Ovary (tissue), 9 donors: ENCODE results near the gene FBXO42. TPM values are rescaled to one million over a fixed set of nuclear protein-coding genes. Genes with fewer than 3 reads are reported as not detected.

Experiments used
- DNase-seq, 5 donors: peaks; one replicate each; pipeline ENCODE4 v3.0.0-alpha.2; 2019 to 2020
- H3K27ac ChIP-seq, 2 donors: fragments of 200-600 bp; one replicate each; pipeline versions ENCODE4 v1.5.1 to v1.8.0; 2019 to 2022
- H3K27me3 ChIP-seq: fragments of 200-600 bp; one replicate; pipeline ENCODE4 v1.8.0; 2022
- H3K36me3 ChIP-seq: fragments of 200-600 bp; sonication (generic); one replicate; pipeline ENCODE4 v1.5.1; 2019
- H3K4me1 ChIP-seq: one replicate; pipeline ENCODE4 v1.8.1; 2013; ENCODE audit warnings: mild to moderate bottlenecking, moderate library complexity; ENCODE audit not compliant: insufficient read depth
- H3K4me3 ChIP-seq: fragments of 200-600 bp; sonication (generic); one replicate; pipeline ENCODE4 v1.5.1; 2017
- H3K9me3 ChIP-seq, 2 donors: fragments of 200-600 bp in 1 of 2; sonication (generic) in 1 of 2; one replicate each; pipeline versions ENCODE4 v1.5.1 to v1.8.1; 2013 to 2019; ENCODE audit warnings: mild to moderate bottlenecking in 1 of 2, moderate library complexity in 1 of 2
- CTCF ChIP-seq, 3 donors: fragments of 450-650 bp in 2 of 3; fragments of 200-600 bp in 1 of 3; IDR thresholded peaks; one replicate each; pipeline versions ENCODE4 v1.5.1 to v1.8.0; 2016 to 2022; ENCODE audit warnings: antibody characterized with exemption in 3 of 3, mild to moderate bottlenecking in 1 of 3
- EP300 ChIP-seq: sonication (generic); formaldehyde crosslinking; IDR thresholded peaks from one replicate; pipeline ENCODE4 v1.6.1; 2017; ENCODE audit warnings: antibody characterized with exemption
- POLR2A ChIP-seq: fragments of 450-650 bp; IDR thresholded peaks from one replicate; pipeline ENCODE4 v1.6.1; 2017; ENCODE audit warnings: antibody characterized with exemption, mild to moderate bottlenecking, moderate library complexity
- WGBS, 3 donors: extraction: QIAGEN DNeasy Blood & Tissue Kit in 1 of 3; methylation state at CpG; one replicate each; pipeline versions ENCODE4 v1.1.5 to v1.1.7; 2013 to 2017; 5-methylcytosine and 5-hydroxymethylcytosine counted together
- intact Hi-C, 4 donors: fragments of 100-400 bp; cut with DNase I; formaldehyde crosslinking; loops; one replicate each; pipeline versions ENCODE4 v1.11.0 to v1.15.1; 2022 to 2023
- polyA plus RNA-seq, 2 donors: library from polyadenylated mRNA; stranded (reverse); fragments of 200-250 nt in 1 of 2; fragments of 350-450 nt in 1 of 2; fragmentation: Illumina TruSeq in 1 of 2; extraction: RNeasy Lipid Tissue Mini Kit (QIAGEN cat#74804) in 1 of 2; gene quantifications; one replicate each; pipeline ENCODE4 v1.2.3, GENCODE V29; 2013 to 2014
- total RNA-seq, 7 donors: library from RNA; depleted of rRNA in 2 of 7; stranded (reverse); fragments of >200 nt in 2 of 7; fragmentation: NEBNext Ultra II Directional in 3 of 7; extraction: Animal tissue kit (Norgen Biotek cat#: 25700) in 3 of 7; gene quantifications; one replicate each; pipeline versions ENCODE4 v1.1.0 to v1.2.4, GENCODE V29; 2016 to 2023
- donor health status: DM: no; HTN: no; CAD: no; lungs with moderate emphysema.
- donor health status: DM: no; HTN: no; CAD: no.
- donor health status: Bipolar disorder and iron deficiency.
- donor health status: DM: yes; HTN: yes; CAD: no.
- donor health status: DM: no; HTN: no; CAD: no.
- donor health status: DM: yes; HTN: yes; CAD: no.

FBXO42 gene
- total and polyA plus RNA-seq, 9 donors, result 16.0 to 35.3 (median 21.9) TPM

GRCh38 chr1:16324456-16324890 lies 27.8 kb downstream of the FBXO42 start:
- H3K36me3 ChIP-seq, result no peaks in the 10 kb centered on the region
- H3K27ac ChIP-seq, result no peak overlapping the region
- intact Hi-C loops, result no loop called here
- H3K4me3 ChIP-seq, result no peak overlapping the region
- H3K27me3 ChIP-seq, result no peaks in the 10 kb centered on the region
- WGBS, 3 donors, result 77 to 82% (median 80%) methylated on average over 6 of the region's 6 CpGs
- peak in 2 of 5 donors; percentile 20 to 35 for DNase-seq
- H3K9me3 ChIP-seq, result no peaks in the 10 kb centered on the region
- no peak for TF ChIP-seq POLR2A
- TF ChIP-seq EP300, result no peak
- TF ChIP-seq CTCF (IDR thresholded peaks at IDR 0.05), result no peak
- H3K4me1 ChIP-seq, result peaks cover 6% of the 10 kb centered on the region

- H3K4me3 ChIP-seq, result no peak overlapping the region
- TF ChIP-seq CTCF (IDR thresholded peaks at IDR 0.05) (no peak), POLR2A (no peak), EP300 (no peak)
- DNase-seq, result no peak
- H3K27me3 ChIP-seq, result no peaks in the 10 kb centered on the region
- intact Hi-C loops, result no loop called here
- H3K9me3 ChIP-seq, result no peaks in the 10 kb centered on the region
- no peaks in the 10 kb centered on the region for H3K36me3 ChIP-seq
- H3K4me1 ChIP-seq, result peaks cover 14% of the 10 kb centered on the region
- H3K27ac ChIP-seq, result no peak overlapping the region
- WGBS, 3 donors, result 75 to 86% (median 83%) methylated on average over 4 of the region's 4 CpGs
These were observed 31.0 kb downstream of the FBXO42 start for GRCh38 chr1:16321176-16321867.

- peaks cover 13% of the 10 kb centered on the region for H3K4me1 ChIP-seq
- H3K4me3 ChIP-seq, result no peak overlapping the region
- no peaks in the 10 kb centered on the region for H3K27me3 ChIP-seq
- intact Hi-C loops, result no loop called here
- DNase-seq, result peak in 1 of 5 donors; percentile 31
- no peak overlapping the region for H3K27ac ChIP-seq
- WGBS, 3 donors, result 39 to 60% (median 58%) methylated on average over 3 of the region's 3 CpGs
- no peak for TF ChIP-seq POLR2A
- no peak for TF ChIP-seq EP300
- no peak for TF ChIP-seq CTCF (IDR thresholded peaks at IDR 0.05)
- no peaks in the 10 kb centered on the region for H3K9me3 ChIP-seq
- no peaks in the 10 kb centered on the region for H3K36me3 ChIP-seq
These were observed 33.7 kb downstream of the FBXO42 start for GRCh38 chr1:16318555-16318954.

- TF ChIP-seq CTCF (IDR thresholded peaks at IDR 0.05) (no peak), EP300 (no peak), POLR2A (no peak)
- Histone ChIP-seq H3K27me3 (no peaks in the 10 kb centered on the region), H3K36me3 (no peaks in the 10 kb centered on the region), H3K4me3 (no peak overlapping the region), H3K9me3 (no peaks in the 10 kb centered on the region), H3K27ac (no peak overlapping the region), H3K4me1 (peaks cover 13% of the 10 kb centered on the region)
- DNase-seq, result no peak
- intact Hi-C loops, result no loop called here
- 20 to 36% (median 23%) methylated on average over 4 of the region's 4 CpGs for WGBS, 3 donors
These were observed 36.8 kb downstream of the FBXO42 start for GRCh38 chr1:16315437-16315836.
